Neutrophil (primary cell): ENCODE measurements around the gene NPIPA3.
"Not testable (repeated sequence)": the region's sequence is repeated elsewhere in the genome, so short reads cannot be mapped to it uniquely, and the experiment has no call there.

Experiments
- H3K27ac ChIP-seq: fragments of 200-600 bp; sonication (generic); 2 replicates; pipeline ENCODE4 v1.5.1; 2016; ENCODE audit warnings: mild to moderate bottlenecking, moderate library complexity
- H3K27me3 ChIP-seq: fragments of 200-600 bp; sonication (generic); 2 replicates; pipeline ENCODE4 v1.6.0; 2016; ENCODE audit warnings: mild to moderate bottlenecking
- H3K36me3 ChIP-seq: fragments of 200-600 bp; sonication (generic); 2 replicates; pipeline ENCODE4 v1.5.1; 2017
- H3K4me1 ChIP-seq, 2 experiments: fragments of 200-600 bp in 1 of 2; sonication (generic) in 1 of 2; 1 replicate in 1 of 2; 2 replicates in 1 of 2; pipeline versions ENCODE4 v1.5.1 to v1.6.1; 2013 to 2016; ENCODE audit warnings: low read depth in 1 of 2, low read length in 1 of 2, mild to moderate bottlenecking in 1 of 2, moderate library complexity in 1 of 2; ENCODE audit not compliant: control insufficient read depth in 1 of 2, insufficient read depth in 1 of 2
- H3K4me3 ChIP-seq, 2 experiments: fragments of 200-600 bp in 1 of 2; sonication (generic) in 1 of 2; 1 replicate in 1 of 2; 2 replicates in 1 of 2; pipeline ENCODE4 v1.5.1; 2013 to 2016; ENCODE audit warnings: low read depth in 1 of 2, low read length in 1 of 2, mild to moderate bottlenecking in 1 of 2, moderate library complexity in 1 of 2
- H3K9me3 ChIP-seq: fragments of 200-600 bp; sonication (generic); 2 replicates; pipeline ENCODE4 v1.5.1; 2016
- CTCF ChIP-seq: fragments of 200-600 bp; sonication (generic); IDR thresholded peaks from 2 replicates; pipeline ENCODE4 v1.5.1; 2016; ENCODE audit warnings: antibody characterized with exemption

Gene NPIPA3

GRCh38 chr16:14682121-14682520 lies 21.1 kb upstream of the NPIPA3 start:
- H3K36me3 ChIP-seq = no peaks in the 10 kb centered on the region
- H3K27me3 ChIP-seq = no peaks in the 10 kb centered on the region
- TF ChIP-seq CTCF = no peak
- no peaks in the 10 kb centered on the region for H3K4me1 ChIP-seq
- no peak overlapping the region for H3K27ac ChIP-seq
- no peaks in the 10 kb centered on the region for H3K9me3 ChIP-seq
- H3K4me3 ChIP-seq = no peak overlapping the region

- not testable (repeated sequence) for H3K4me1 ChIP-seq, H3K9me3 ChIP-seq, H3K36me3 ChIP-seq, H3K27me3 ChIP-seq, H3K4me3 ChIP-seq, H3K27ac ChIP-seq
These were observed 17.1 kb upstream of the NPIPA3 start for GRCh38 chr16:14685870-14686793.

GRCh38 chr16:14694129-14694528 lies 9.1 kb upstream of the NPIPA3 start, which contains the start of gene PLA2G10:
TSS of gene PLA2G10 (minus strand) at chr16:14694308. CDS start at chr16:14694229, 79 bp downstream.
- not testable (repeated sequence) for H3K4me3 ChIP-seq, H3K36me3 ChIP-seq, H3K9me3 ChIP-seq, H3K27me3 ChIP-seq, H3K4me1 ChIP-seq, H3K27ac ChIP-seq

GRCh38 chr16:14701859-14702258 lies 1.4 kb upstream of the NPIPA3 start:
- not testable (repeated sequence) for H3K4me1 ChIP-seq, H3K36me3 ChIP-seq, H3K9me3 ChIP-seq, H3K4me3 ChIP-seq, H3K27ac ChIP-seq, H3K27me3 ChIP-seq

GRCh38 chr16:14702672-14703071 lies 539 bp upstream of the NPIPA3 start:
- not testable (repeated sequence) for H3K36me3 ChIP-seq, H3K4me3 ChIP-seq, H3K9me3 ChIP-seq, H3K27ac ChIP-seq, H3K27me3 ChIP-seq, H3K4me1 ChIP-seq

GRCh38 chr16:14733233-14733632 lies 30.0 kb downstream of the NPIPA3 start:
- not testable (repeated sequence) for H3K27me3 ChIP-seq, H3K9me3 ChIP-seq, H3K27ac ChIP-seq, H3K36me3 ChIP-seq, H3K4me1 ChIP-seq, H3K4me3 ChIP-seq

- not testable (repeated sequence) for H3K36me3 ChIP-seq, H3K9me3 ChIP-seq, H3K27ac ChIP-seq, H3K27me3 ChIP-seq, H3K4me1 ChIP-seq, H3K4me3 ChIP-seq
These were observed 37.7 kb downstream of the NPIPA3 start for GRCh38 chr16:14740832-14741385.

- not testable (repeated sequence) for H3K27ac ChIP-seq, H3K27me3 ChIP-seq, H3K36me3 ChIP-seq, H3K9me3 ChIP-seq, H3K4me3 ChIP-seq, H3K4me1 ChIP-seq
These were observed 38.6 kb downstream of the NPIPA3 start for GRCh38 chr16:14741794-14742193.

GRCh38 chr16:14742273-14743128 lies 39.3 kb downstream of the NPIPA3 start, which contains the start of gene NPIPA2:
TSS of gene NPIPA2 (plus strand) at chr16:14742533. CDS start at chr16:14748066, 5,533 bp downstream.
- H3K4me1 ChIP-seq = not testable (repeated sequence)

GRCh38 chr16:14773654-14774053 lies 70.4 kb downstream of the NPIPA3 start:
- not testable (repeated sequence) for H3K4me1 ChIP-seq, H3K27me3 ChIP-seq, H3K36me3 ChIP-seq

More at GRCh38 chr16:14742273-14743128, 39.3 kb downstream of the NPIPA3 start, which contains the start of gene NPIPA2:
- H3K4me3 ChIP-seq, H3K9me3 ChIP-seq, H3K27me3 ChIP-seq, H3K27ac ChIP-seq, H3K36me3 ChIP-seq: not testable (repeated sequence)

GRCh38 chr16:14775624-14776023 lies 72.4 kb downstream of the NPIPA3 start:
- not testable (repeated sequence) for H3K4me3 ChIP-seq

More at GRCh38 chr16:14773654-14774053, 70.4 kb downstream of the NPIPA3 start:
- not testable (repeated sequence) for H3K9me3 ChIP-seq, H3K4me3 ChIP-seq, H3K27ac ChIP-seq

More at GRCh38 chr16:14775624-14776023, 72.4 kb downstream of the NPIPA3 start:
- not testable (repeated sequence) for H3K27ac ChIP-seq, H3K9me3 ChIP-seq, H3K36me3 ChIP-seq, H3K27me3 ChIP-seq, H3K4me1 ChIP-seq
